HG03469 (cell line): ENCODE measurements around the gene SLC25A48.

Experiments
- ATAC-seq: cut with Tn5 transposase; IDR thresholded peaks from one replicate; pipeline ENCODE4 v1.9.1; 2021; ENCODE audit warnings: mild to moderate bottlenecking, moderate library complexity, moderate number of reproducible peaks; ENCODE audit not compliant: unreplicated experiment

Gene SLC25A48

DNA sequence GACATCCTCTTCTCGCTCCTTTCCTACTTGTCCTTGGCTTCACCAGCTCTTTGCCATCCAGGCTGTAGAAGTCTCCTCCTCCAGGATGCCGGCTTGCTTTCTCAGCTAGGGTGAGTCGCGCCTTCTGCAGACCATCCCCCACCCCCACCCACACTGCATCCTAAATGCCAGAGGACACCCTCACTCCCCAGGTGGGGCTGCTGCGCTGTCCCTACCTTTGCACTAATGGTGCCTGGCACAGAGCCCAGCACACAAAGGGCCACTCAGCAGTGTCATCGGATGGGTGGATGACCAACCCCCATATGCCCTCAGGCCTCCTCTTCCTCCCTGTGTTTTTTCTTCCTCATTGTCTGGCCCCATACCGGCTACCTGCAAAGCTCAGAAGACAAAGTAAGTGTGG is 46.3 kb downstream of the SLC25A48 start:
- ATAC-seq, result no peak

DNA sequence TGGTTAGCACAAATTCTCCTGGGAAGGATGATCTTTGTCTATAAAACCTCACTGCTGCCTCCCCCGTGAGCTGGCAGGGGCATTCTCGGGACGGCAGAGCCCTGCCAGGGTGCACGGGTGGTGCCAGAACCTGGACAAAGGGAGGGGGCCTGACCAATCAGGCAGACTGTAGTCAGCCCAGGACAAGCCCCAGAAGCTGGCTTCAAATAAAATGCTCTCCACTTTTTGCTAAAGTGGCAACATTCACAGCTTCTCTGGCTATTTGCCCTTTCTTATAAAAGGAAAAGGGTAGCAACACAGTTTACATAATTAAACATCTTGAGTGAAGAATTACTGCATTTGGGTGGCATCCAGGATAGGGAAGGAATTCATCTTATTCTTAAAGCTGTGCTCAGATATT is 46.8 kb downstream of the SLC25A48 start:
- ATAC-seq, result no peak

DNA sequence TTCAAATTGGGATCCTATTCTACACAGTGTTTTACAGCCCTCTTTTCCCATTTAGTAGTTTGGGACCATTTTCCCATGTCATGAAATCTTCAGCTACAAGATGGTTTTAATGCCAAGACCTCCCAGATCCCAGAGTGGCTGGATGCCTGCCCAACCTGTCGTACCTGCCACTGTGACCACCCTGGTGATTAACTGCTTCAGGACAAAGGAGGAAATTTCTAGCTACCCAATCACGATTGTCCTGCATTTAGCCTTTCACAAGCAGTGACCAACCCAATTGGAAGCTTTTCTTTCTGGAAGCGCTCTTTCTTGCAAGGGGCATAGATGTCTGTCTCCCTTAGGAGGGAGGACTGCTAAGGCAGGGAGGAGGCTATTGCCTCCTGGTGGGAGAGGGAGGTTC is 47.4 kb downstream of the SLC25A48 start:
- ATAC-seq, result no peak

DNA sequence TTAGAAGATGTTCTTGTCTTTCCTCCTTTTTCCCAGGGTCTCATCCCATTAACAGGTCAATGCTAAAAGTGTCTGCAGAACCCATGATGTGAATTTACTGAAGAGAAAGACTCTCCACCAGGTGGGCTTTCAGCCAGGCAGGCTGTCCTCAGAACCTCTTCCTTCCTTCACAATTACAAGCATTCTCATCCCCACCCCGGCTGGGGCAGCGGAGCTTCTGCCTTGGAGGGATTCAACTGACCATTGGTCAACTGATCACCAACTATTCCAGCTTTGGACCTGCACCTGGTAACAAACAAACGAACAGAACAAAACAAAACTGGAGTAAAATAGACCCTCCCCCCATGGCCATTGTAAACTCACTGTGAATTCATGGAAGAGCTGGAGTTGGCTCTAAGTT is 48.6 kb downstream of the SLC25A48 start:
- no peak for ATAC-seq

DNA sequence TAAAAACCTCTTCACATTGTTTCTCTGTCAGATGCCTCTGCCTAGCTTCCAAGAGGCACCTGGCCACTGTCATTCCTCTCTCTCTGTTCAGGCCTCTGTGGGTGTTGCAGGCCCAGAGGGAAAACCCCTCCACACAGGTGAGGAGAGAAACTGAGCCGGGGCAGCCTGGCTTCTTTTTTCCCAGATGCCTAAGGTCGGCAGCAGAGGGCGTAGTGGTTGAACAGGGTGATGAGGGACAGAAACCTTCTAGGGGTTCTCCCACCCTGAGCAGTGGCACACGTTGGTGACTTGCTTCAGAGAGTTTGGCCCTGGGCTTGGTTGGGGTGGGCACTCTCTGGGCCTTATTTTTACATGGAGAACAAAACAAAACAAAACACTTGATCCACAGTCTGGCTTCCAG is 49.0 kb downstream of the SLC25A48 start:
- no peak for ATAC-seq

DNA sequence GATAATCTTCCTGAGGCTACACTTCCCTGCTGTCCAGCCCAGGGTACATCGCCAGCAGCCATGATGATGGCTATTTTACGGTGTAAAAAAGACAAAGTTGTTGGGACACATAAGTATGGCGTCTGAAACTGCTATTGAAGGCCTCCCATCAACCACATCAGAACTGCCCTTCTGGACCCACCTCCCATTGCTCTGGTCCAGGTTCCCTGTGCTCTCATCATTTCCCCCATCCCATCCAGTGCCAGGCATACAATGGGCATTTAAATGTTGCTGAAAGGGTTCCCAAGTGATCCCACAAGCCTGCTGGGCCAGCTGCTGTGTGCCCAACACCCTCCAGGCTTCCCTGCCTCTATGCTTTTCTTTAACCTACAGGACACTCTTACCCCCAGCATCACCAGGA is 50.6 kb downstream of the SLC25A48 start:
- no peak for ATAC-seq

DNA sequence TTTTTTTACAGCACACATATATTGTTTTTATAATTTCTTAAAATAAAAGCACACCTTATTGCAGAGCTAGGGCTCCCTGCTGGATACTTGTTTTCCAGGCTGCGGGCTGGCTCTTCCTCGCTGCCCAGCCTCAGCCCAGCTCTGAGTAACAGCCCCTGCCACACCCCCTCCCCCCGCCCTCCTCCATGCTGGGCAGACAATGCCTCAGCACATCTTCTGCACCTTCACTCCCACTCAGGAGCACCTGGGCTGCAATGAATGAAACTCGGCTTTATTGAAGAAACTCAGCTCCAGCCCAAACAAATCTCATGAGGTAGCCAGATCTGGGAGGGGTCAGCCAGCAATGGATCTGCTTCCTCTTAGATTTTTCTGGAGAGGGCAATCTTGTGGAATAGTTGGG is 51.7 kb downstream of the SLC25A48 start:
- ATAC-seq, result no peak

DNA sequence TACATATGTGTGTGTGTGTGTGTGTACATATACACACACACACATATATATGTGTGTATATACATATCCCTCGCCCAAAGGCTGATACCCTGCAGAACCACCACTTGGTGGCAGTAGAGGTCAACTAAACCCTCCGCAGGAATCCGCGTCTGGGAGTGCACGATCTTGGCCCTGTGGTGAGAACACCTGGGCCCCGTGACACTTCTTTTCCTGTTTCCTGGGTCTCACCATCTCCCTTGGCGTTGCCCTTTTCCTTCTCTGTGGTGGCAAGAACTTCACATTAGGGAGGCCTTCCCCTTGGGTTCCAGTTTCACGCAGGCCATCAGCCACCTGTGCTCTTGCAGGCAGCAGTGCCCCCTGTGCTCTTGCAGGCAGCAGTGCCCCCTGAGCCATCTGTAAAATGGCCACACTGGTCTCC is 53.0 kb downstream of the SLC25A48 start:
- ATAC-seq, result peak; percentile 84

DNA sequence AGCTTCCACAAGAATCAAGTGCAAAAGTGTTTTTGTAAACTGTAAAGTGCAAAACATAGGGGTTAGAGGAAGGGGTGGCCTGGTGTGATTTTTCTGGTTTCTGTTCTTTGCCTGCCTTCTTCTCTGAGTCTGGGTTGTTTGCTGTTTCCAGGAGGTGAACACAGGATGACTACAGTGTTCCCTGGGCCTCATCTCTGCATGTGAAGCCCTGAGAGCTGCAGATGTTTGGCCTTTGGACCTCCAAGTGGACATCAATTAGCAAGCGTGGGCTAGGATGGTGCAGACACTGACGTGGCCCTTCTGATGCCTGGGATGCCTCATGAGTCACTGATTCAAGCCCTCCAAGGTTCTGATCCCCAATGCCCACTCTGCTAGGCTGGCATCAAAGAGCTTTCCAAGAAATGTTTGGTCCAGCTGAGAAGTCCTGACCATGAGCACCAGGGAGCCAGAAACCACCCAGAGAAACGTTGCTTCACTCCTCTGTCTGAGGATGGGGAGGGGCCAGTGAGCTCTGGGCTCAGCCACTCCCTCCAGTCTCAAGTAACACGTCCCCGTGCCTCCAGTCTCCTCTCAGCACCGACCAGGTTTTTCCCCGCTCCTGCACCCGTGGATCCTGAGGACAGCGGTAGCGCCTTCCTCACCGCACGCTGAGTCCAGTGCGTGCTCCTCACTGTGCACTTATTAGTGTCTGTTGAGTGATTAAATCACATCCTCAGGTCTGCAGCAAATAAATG is 53.6 kb downstream of the SLC25A48 start:
- ATAC-seq, result no peak

DNA sequence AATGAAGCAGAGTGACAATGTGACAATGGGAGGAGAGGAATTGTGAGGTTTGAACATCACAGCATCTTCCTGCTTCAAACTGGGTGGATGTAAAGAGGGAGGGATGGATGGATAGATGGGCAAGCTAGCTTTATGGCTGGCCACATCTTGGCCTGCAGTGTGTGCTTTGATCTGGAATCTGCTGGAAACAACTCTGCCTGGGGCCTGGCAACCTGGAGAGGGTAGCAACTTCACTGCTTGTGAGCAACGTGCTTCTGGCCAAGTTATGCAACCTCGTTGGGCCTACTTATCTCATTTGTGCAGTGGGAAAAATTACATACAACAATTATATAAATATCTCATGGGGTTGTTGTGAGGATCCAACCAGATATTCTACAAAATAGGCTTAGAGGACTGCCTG is 55.8 kb downstream of the SLC25A48 start:
- no peak for ATAC-seq

DNA sequence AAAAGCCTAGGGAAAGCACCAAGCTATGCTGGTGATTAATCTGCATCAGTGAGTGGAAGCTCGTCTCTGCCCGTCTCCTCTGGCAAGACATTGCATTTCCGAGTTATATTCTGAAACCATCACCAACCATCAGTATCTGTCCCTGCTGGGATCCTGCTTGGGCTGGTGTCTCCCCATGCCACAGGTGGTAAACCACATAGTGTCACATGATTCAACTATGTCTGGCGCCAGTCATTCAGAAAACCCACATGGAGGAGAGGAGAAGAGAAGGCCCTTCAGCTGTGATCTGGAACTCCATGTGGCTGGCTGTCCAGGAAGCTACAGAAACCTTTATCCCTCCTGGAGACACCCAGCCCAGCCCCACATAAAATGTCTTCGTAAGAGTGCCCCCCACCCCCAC is 56.4 kb downstream of the SLC25A48 start:
- ATAC-seq, result no peak

DNA sequence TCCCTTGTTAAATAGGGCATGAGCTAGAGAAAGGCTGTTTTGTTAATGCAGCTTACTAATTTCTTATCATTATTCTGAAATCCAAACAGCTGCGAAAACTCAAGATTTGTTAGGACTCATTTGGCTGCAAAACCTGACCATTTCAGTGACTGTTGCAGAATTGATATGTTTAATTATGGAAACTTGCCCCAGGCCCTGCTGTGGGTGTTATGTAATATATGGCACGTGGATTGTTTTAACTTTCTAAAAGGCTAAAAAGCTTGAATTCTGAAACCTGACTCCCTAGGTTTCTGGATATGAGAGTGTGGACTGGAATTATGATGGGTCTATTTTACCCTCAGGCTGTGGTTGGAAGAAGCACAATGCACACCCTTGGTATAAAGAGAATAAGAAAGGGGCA is 56.8 kb downstream of the SLC25A48 start:
- no peak for ATAC-seq

DNA sequence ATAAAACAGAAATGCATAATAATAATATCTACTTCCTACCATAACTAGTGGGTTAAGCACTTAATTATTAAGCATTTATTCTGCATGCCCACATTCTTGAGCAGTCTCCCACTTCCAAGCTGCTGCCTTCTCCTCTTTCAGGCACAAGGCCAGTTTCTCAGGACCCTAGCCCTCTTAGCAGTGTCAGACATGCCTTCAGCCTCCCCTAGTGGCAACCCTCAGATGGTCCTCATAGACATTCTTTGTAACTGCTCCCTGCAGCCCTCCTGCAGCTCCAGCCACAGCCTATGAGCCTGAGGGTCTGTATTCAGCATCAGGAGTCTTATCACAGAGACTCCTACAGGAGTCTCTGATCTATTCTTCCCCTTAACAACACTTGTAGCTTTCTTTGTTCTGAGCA is 57.3 kb downstream of the SLC25A48 start:
- ATAC-seq, result no peak

DNA sequence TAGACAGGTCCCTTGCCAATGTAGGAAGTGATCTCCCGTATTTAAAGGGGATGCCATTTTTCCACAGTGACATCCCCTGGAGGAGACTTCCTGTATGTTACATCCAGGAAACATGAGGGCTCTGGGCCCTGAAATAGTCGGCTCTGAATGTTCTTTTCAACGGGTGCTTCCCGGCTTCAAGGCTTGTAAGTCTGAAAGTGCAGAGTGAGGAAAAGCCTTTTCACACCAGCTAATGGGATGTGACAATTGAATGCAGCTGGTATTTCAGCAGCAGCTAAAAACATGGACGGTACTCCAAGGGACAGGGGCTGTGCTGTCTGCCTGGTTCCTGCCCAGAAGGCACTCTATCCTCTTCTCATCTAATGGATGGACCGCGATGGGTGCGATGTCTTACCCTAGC is 59.8 kb downstream of the SLC25A48 start:
- ATAC-seq, result no peak

DNA sequence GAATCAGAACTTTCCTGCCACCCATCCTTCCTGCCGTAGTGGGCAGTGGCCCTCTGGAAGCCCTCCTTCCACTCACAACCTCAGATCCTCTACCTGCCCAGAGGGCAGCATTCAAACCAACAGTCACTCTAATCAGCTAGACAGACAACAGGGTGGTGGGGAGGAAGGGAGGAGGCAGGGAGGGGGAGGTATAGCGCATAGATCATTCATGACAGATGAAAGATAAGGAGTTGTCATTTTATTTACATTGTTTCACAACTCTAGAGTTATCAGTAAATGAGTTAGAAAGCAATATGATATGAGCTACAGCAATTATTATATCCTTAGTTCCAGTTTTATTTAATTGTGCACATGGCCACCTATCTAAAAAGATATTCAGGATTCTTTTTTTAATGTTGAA is 60.3 kb downstream of the SLC25A48 start:
- ATAC-seq, result no peak

DNA sequence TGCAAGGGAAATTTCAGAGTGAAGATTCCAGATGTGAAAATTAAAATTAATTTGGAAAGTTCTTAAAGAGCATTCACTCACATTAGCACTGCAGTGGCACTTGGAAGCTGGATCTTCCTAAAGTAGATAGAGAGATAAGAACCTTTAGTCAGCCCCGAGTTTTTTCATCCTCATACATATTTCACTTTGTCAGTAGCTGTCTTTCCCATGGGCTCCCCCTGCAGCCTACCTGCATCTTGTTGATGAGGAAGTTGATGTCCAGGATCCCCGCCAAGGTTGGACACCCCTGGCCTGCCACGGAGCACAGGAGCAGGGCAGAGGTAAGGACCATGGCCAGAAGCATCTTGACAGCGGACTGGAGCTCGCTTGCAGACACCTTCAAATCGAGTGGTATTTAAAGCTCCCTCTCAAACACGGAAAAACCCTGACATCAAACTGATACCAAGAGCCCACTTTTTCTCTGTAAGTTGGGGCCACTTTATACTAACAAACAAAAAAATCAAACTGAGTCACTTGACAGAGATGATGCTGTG is 61.1 kb downstream of the SLC25A48 start, which contains the start of gene IL9:
TSS of gene IL9 (minus strand) at position 368 of the 533 bp plus-strand sequence. CDS start at position 343, 25 bp downstream.
- no peak for ATAC-seq

DNA sequence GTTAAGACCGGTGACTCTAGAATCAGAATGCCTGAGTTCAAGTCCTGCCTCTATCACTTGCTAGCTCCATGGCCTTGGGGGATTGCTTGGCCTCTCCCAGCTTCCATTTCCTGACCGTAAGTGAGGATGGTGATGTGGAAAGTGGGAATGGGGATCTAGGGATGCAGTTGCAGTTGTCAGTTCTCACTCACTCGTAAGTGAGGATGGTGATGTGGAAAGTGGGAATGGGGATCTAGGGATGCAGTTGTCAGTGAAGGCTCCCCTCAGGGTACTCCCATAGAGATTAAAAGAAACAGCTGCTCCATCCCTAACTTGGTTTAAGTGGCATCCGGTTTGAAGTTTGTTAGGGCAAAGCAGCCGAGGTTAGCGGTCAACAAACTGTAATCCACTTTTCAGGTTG is 64.2 kb downstream of the SLC25A48 start:
- no peak for ATAC-seq

DNA sequence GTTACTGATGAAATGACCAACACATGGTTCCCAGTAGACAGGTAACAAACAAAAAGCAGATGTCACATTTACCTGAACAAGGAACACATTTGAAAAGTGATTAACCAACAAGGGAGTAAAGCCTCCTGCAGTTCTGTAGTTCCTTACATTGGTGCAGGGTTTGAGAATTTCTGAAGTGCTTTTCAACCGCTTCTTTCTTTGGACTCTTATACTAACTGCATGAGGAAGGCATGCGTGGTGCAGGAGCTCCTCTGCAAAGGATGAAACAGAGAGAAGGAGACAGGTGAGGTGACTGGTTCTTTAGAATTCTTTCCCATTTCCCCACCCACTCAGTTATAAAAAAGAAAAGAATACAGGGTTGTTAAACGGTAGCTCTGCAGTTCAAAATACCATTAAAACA is 65.8 kb downstream of the SLC25A48 start:
- no peak for ATAC-seq

DNA sequence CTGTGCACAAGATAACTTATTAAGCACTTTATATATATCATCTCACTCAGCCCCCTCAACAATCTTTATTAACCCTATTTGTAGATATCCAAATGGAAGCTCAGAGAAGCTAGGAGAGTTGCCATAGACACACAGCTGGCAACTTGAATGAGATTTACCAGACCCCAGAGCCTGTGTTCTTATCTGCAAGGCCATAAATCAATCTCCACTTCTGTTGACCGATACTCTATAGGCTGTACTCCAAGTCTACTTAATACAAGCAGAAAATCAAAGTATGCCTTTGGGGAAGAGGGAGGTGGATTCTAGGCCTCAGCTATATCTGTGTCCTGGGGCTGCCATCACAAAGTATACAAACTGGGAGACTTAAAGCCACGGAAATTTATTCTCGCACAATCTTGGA is 67.2 kb downstream of the SLC25A48 start:
- no peak for ATAC-seq

DNA sequence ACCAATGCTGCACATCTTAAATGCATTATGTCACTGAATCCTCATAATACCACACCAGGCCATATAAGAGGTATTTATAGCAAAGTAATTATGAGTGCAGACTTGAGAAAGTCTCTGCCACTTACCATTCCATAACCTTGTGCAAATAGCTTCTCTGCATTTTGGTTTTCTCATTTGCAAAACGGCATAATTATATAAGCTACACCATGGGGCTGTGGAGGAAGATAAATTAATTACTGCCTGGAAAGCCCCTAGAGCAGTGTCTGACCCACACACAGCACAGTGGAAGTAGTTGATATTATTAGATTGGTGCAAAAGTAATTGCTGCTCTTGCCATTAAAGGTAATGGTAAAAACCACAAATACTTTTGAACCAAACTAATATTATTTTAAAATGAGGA is 70.7 kb downstream of the SLC25A48 start:
- no peak for ATAC-seq

DNA sequence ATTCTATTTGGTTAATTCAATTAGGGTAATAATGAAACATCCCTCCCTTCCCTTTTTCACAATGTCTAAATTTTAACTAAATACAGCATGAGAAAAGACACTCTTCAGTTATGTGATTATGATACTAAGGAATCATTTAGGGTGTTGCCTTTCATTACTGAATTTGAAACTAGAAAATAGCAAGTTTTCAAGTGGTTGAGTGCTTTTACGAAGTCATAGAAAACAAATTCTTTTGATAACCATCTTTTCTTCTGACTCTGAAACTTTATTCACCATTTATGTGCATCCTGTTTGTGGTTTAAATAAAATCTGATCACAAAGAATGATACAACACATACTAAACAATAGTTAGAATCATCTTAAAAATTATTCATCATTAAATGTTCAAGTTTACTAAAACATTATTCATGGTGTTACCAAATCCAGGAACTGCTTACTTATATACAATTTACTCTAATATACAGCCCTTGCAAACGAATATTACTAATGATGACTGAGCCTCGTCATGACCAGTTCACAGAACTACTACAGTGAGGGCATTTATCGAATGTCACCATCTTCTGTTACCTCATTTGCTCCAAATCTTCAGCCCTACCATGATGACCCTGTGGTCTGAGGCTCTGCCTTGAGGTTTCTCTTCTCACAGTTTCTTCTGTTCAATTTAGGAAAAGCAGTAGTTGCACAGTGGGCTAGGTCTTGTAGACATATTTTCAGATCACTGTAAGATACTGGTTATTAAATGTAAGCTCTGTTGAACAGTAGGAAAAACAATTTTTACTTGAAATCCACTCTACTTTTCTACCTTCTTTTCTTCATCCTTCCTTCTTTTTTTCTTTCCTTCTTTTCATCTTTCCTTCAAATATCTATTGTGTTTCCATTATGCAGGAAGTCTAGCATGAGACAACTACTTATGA is 79.5 kb downstream of the SLC25A48 start:
- no peak for ATAC-seq

DNA sequence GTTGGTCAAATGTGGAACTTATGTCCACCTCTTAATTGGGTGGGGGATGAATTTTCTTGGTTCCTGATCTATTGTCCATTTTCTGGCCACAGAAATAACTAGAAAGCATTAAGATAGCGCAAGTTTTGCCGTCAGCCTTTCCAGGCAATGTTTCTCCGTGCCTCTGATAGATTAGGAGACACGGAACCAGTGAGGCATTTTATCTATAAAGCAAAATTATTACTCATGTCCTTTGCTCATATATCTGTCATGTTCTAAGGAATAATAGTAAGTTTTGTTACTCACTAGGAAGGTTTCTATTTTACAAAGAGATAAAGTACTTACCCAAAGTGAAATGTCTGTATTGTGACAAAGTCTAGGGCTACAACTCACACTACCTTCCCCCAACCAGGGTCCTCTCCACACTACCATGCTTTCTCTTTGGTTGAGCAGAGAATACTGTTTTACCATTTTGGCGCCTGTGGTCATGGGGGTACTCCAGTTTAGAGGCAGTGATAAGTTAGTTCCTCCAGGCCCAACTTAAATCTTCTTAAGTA is 81.1 kb downstream of the SLC25A48 start:
- ATAC-seq, result no peak
